ENCODE data around the gene SPAAR.

GRCh38 chr9:35914301-35914807, 5.1 kb downstream of the SPAAR start:
- no peak for TF ChIP-seq CTCF (IDR thresholded peaks at IDR 0.05; ENCODE audit: low read depth, low read length, missing input control)
- TF ChIP-seq REST (IDR thresholded peaks at IDR 0.05) = no peak
- TF ChIP-seq YY1 (IDR thresholded peaks at IDR 0.05) = no peak
- TF ChIP-seq, protein P1, sequence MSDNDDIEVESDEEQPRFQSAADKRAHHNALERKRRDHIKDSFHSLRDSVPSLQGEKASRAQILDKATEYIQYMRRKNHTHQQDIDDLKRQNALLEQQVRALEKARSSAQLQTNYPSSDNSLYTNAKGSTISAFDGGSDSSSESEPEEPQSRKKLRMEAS (IDR thresholded peaks at IDR 0.05) = no peak
- peak; percentile 62 for TF ChIP-seq SP1 (IDR thresholded peaks at IDR 0.05)
- peak in 1 of 2 donors; percentile 40 for TF ChIP-seq RAD21 (IDR thresholded peaks at IDR 0.05)
- TF ChIP-seq EGR1 (IDR thresholded peaks at IDR 0.05; ENCODE audit: low read depth in 2 of 2) = no peak
- TF ChIP-seq GABPA (IDR thresholded peaks at IDR 0.05 in 1 of 2, conservative IDR thresholded peaks at IDR 0.05 in 1 of 2) = peak in 1 of 2 donors; percentile 30
- TF ChIP-seq JUND (IDR thresholded peaks at IDR 0.05) = no peak
- peak; percentile 96 for TF ChIP-seq NR2F2 (IDR thresholded peaks at IDR 0.05)
- TF ChIP-seq TAF1 (conservative IDR thresholded peaks at IDR 0.05) = no peak
- TF ChIP-seq, protein P2, sequence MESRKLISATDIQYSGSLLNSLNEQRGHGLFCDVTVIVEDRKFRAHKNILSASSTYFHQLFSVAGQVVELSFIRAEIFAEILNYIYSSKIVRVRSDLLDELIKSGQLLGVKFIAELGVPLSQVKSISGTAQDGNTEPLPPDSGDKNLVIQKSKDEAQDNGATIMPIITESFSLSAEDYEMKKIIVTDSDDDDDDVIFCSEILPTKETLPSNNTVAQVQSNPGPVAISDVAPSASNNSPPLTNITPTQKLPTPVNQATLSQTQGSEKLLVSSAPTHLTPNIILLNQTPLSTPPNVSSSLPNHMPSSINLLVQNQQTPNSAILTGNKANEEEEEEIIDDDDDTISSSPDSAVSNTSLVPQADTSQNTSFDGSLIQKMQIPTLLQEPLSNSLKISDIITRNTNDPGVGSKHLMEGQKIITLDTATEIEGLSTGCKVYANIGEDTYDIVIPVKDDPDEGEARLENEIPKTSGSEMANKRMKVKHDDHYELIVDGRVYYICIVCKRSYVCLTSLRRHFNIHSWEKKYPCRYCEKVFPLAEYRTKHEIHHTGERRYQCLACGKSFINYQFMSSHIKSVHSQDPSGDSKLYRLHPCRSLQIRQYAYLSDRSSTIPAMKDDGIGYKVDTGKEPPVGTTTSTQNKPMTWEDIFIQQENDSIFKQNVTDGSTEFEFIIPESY (IDR thresholded peaks at IDR 0.05) = no peak
- peak; percentile 45 to 60 for TF ChIP-seq RXRA (IDR thresholded peaks at IDR 0.05)
- no peak for TF ChIP-seq ATF3 (IDR thresholded peaks at IDR 0.05)

Data from liver (tissue), 3 donors.